WTC11 (cell line): ENCODE data around the gene JADE2.

ENCODE experiments used
- ATF3 ChIP-seq: sonication (generic); formaldehyde crosslinking; conservative IDR thresholded peaks from 2 replicates; pipeline ENCODE4 v1.8.1; 2022; ENCODE audit warnings: mild to moderate bottlenecking, missing genetic modification reagents
- CREB1 ChIP-seq: sonication (generic); formaldehyde crosslinking; IDR thresholded peaks from 2 replicates; pipeline ENCODE4 v1.8.0; 2023; ENCODE audit warnings: mild to moderate bottlenecking, missing genetic modification reagents
- CTCF ChIP-seq: fragments of 200-600 bp; IDR thresholded peaks from 2 replicates; pipeline ENCODE4 v1.8.0; 2022; ENCODE audit warnings: antibody characterized with exemption
- E2F1 ChIP-seq: sonication (generic); formaldehyde crosslinking; IDR thresholded peaks from 2 replicates; pipeline ENCODE4 v1.8.0; 2022; ENCODE audit warnings: mild to moderate bottlenecking, missing genetic modification reagents
- ELF4 ChIP-seq: sonication (generic); formaldehyde crosslinking; IDR thresholded peaks from 2 replicates; pipeline ENCODE4 v1.8.1; 2022; ENCODE audit warnings: low read depth, mild to moderate bottlenecking, moderate library complexity, missing genetic modification reagents
- NFYB ChIP-seq: sonication (generic); formaldehyde crosslinking; conservative IDR thresholded peaks from 2 replicates; pipeline ENCODE4 v1.8.0; 2022; ENCODE audit warnings: low read depth, missing genetic modification reagents
- SP1 ChIP-seq: sonication (generic); formaldehyde crosslinking; conservative IDR thresholded peaks from 2 replicates; pipeline ENCODE4 v1.8.1; 2022; ENCODE audit warnings: missing genetic modification reagents
- USF1 ChIP-seq: sonication (generic); formaldehyde crosslinking; IDR thresholded peaks from 2 replicates; pipeline ENCODE4 v1.8.0; 2022; ENCODE audit warnings: mild to moderate bottlenecking, missing genetic modification reagents
- USF2 ChIP-seq: sonication (generic); formaldehyde crosslinking; IDR thresholded peaks from 2 replicates; pipeline ENCODE4 v1.8.1; 2023; ENCODE audit warnings: mild to moderate bottlenecking, missing genetic modification reagents, moderate library complexity

- TF ChIP-seq CTCF, result no peak
- no peak for TF ChIP-seq E2F1
- TF ChIP-seq USF2 (CRISPR knock-in tag), result no peak
- no peak for TF ChIP-seq NFYB (CRISPR knock-in tag)
- no peak for TF ChIP-seq USF1 (CRISPR knock-in tag)
- no peak for TF ChIP-seq SP1 (CRISPR knock-in tag)
- no peak for TF ChIP-seq CREB1
- TF ChIP-seq ELF4 (CRISPR knock-in tag), result no peak
- no peak for TF ChIP-seq ATF3 (CRISPR knock-in tag)
Observed at GRCh38 chr5:134552301-134552700, 26.8 kb downstream of the JADE2 start.
